Measurements from ENCODE around the gene ACTR1A. TPM values are rescaled to one million over a fixed set of nuclear protein-coding genes. Genes with fewer than 3 reads are reported as not detected.

ACTR1A gene
- polyA plus RNA-seq, 1 experiment: 164 TPM

GRCh38 chr10:102468683-102469082 lies 33.8 kb downstream of the ACTR1A start:
- H3K27ac ChIP-seq (ENCODE audit: low read depth, low read length): no peak overlapping the region
- no peak overlapping the region for H3K4me3 ChIP-seq (ENCODE audit: low read depth, low read length)
- no peak for TF ChIP-seq CTCF (IDR thresholded peaks at IDR 0.05; ENCODE audit: low read depth, low read length)
- ChIA-PET CTCF (interaction anchor here (3.6 kb wide), 1 partner anchor 10 kb away, joined by 10 read pairs; no protein-coding TSS in a partner anchor), POLR2A (interaction anchor here (0.6 kb wide), 1 partner anchor 310 kb away, joined by 12 read pairs; no protein-coding TSS in a partner anchor)
- no peaks in the 10 kb centered on the region for H3K9me3 ChIP-seq (ENCODE audit: control insufficient read depth, insufficient read depth, low read length)
- peaks cover 2% of the 10 kb centered on the region for H3K27me3 ChIP-seq (ENCODE audit: control insufficient read depth, insufficient read depth, low read length)
- DNase-seq (ENCODE audit: low read depth, low spot score): no peak

GRCh38 chr10:102467971-102468438 lies 34.5 kb downstream of the ACTR1A start:
- H3K27ac ChIP-seq (ENCODE audit: low read depth, low read length): no peak overlapping the region
- peaks cover 5% of the 10 kb centered on the region for H3K27me3 ChIP-seq (ENCODE audit: control insufficient read depth, insufficient read depth, low read length)
- ChIA-PET CTCF (interaction anchor here (3.6 kb wide), 1 partner anchor 11 kb away, joined by 10 read pairs; no protein-coding TSS in a partner anchor), POLR2A (interaction anchor here (0.6 kb wide), 2 partner anchors 309 to 316 kb away, joined by 3 to 12 read pairs; partner anchors contain the start of gene NOLC1)
- DNase-seq (ENCODE audit: low read depth, low spot score): no peak
- no peak for TF ChIP-seq CTCF (IDR thresholded peaks at IDR 0.05; ENCODE audit: low read depth, low read length)
- H3K9me3 ChIP-seq (ENCODE audit: control insufficient read depth, insufficient read depth, low read length): no peaks in the 10 kb centered on the region
- H3K4me3 ChIP-seq (ENCODE audit: low read depth, low read length): no peak overlapping the region

- CTCF ChIA-PET: interaction anchor here (3.6 kb wide), 1 partner anchor 11 kb away, joined by 10 read pairs; no protein-coding TSS in a partner anchor
- no peak for DNase-seq (ENCODE audit: low read depth, low spot score)
- Histone ChIP-seq H3K27ac (ENCODE audit: low read depth, low read length) (no peak overlapping the region), H3K9me3 (ENCODE audit: control insufficient read depth, insufficient read depth, low read length) (no peaks in the 10 kb centered on the region), H3K27me3 (ENCODE audit: control insufficient read depth, insufficient read depth, low read length) (peaks cover 5% of the 10 kb centered on the region), H3K4me3 (ENCODE audit: low read depth, low read length) (no peak overlapping the region)
- TF ChIP-seq CTCF (IDR thresholded peaks at IDR 0.05; ENCODE audit: low read depth, low read length): no peak
- POLR2A ChIA-PET: interaction anchor here (0.6 kb wide), 1 partner anchor 315 kb away, joined by 3 read pairs; the partner anchor contains the start of gene NOLC1
Observed at GRCh38 chr10:102467318-102467717, 35.2 kb downstream of the ACTR1A start.

GRCh38 chr10:102465466-102465865 lies 37.0 kb downstream of the ACTR1A start:
- DNase-seq (ENCODE audit: low read depth, low spot score): no peak

More at GRCh38 chr10:102465466-102465865, 37.0 kb downstream of the ACTR1A start:
- H3K27me3 ChIP-seq (ENCODE audit: control insufficient read depth, insufficient read depth, low read length): peaks cover 8% of the 10 kb centered on the region
- H3K9me3 ChIP-seq (ENCODE audit: control insufficient read depth, insufficient read depth, low read length): no peaks in the 10 kb centered on the region
- CTCF ChIA-PET: no interaction called here
- TF ChIP-seq CTCF (IDR thresholded peaks at IDR 0.05; ENCODE audit: low read depth, low read length): no peak
- POLR2A ChIA-PET: no interaction called here
- no peak overlapping the region for H3K4me3 ChIP-seq (ENCODE audit: low read depth, low read length)
- H3K27ac ChIP-seq (ENCODE audit: low read depth, low read length): no peak overlapping the region

Measured in AG04450 (cell line).